Prostate gland (tissue), 2 donors: Measurements from ENCODE around the gene PLXNB2. TPM values are rescaled to one million over a fixed set of nuclear protein-coding genes. Genes with fewer than 3 reads are reported as not detected.

Experiments
- DNase-seq: peaks from one replicate; pipeline ENCODE4 v3.0.0-alpha.2; 2019; ENCODE audit warnings: low spot score
- H3K27ac ChIP-seq, 2 donors: fragments of 200-600 bp; sonication (generic); 2 replicates each; pipeline ENCODE4 v1.5.1; 2017 to 2019
- H3K27me3 ChIP-seq: fragments of 200-600 bp; sonication (generic); replicated peaks from 2 replicates; pipeline ENCODE4 v1.5.1; 2019; ENCODE audit not compliant: insufficient read depth
- H3K36me3 ChIP-seq, 2 donors: fragments of 200-600 bp; sonication (generic); 1 replicate in 1 of 2; 2 replicates in 1 of 2; pipeline versions ENCODE4 v1.5.1 to v1.8.1; 2017 to 2019
- H3K4me1 ChIP-seq: fragments of 200-600 bp; sonication (generic); replicated peaks from 2 replicates; pipeline ENCODE4 v1.5.1; 2019
- H3K4me3 ChIP-seq, 2 donors: fragments of 200-600 bp; sonication (generic); 2 replicates each; pipeline ENCODE4 v1.5.1; 2017 to 2019
- H3K9me3 ChIP-seq: fragments of 200-600 bp; sonication (generic); 2 replicates; pipeline ENCODE4 v1.5.1; 2017
- POLR2A ChIP-seq: fragments of 450-650 bp; IDR thresholded peaks from one replicate; pipeline ENCODE4 v1.6.1; 2016; ENCODE audit warnings: antibody characterized with exemption, mild to moderate bottlenecking
- POLR2AphosphoS5 ChIP-seq: sonication (generic); formaldehyde crosslinking; IDR thresholded peaks from one replicate; pipeline ENCODE4 v1.6.1; 2017; ENCODE audit warnings: antibody characterized with exemption
- WGBS: methylation state at CpG from one replicate; pipeline ENCODE4 v1.1.5; 2018; 5-methylcytosine and 5-hydroxymethylcytosine counted together
- intact Hi-C: fragments of 100-400 bp; cut with DNase I; formaldehyde crosslinking; loops from one replicate; pipeline ENCODE4 v1.14.2; 2022
- total RNA-seq, 2 donors: library from RNA; depleted of rRNA; stranded (reverse); fragments of >200 nt; gene quantifications; one replicate each; pipeline ENCODE4 v1.1.0, GENCODE V29; 2016
- TF ChIP-seq, protein P1 (sequence below), 4 experiments: fragments of 200-600 bp in 2 of 4; fragments of 450-650 bp in 2 of 4; sonication (generic) in 2 of 4; IDR thresholded peaks; 1 replicate in 3 of 4; 2 replicates in 1 of 4; pipeline ENCODE4 v1.5.1; 2016 to 2019; ENCODE audit warnings: antibody characterized with exemption in 4 of 4, mild to moderate bottlenecking in 2 of 4, moderate library complexity in 2 of 4

Gene PLXNB2
- total RNA-seq, 2 donors from 2014 or later = 259 to 309 TPM

DNA sequence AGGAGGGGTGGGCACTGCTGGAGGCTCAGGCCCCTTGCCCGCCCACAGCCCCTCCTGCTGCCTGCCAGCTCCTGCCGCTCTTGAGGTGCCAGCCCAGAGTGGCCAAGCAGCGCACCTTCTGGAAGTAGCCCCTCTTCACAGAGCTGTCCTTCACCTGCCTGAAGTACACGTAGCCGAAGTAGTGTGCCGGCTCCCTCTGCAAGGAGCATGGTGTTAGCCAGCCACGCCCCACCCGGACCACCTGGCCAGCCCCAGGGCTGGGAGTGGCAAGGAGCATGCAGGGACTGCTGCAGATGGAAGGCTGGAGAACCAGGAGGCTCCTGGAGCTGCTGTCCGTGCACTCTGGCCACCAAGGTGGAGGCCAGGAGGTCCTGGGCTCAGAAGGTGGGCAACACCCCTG lies 9.7 kb upstream of the PLXNB2 start:
- 78% methylated on average over 9 of the region's 9 CpGs for WGBS
- DNase-seq = no peak
- no peaks in the 10 kb centered on the region for H3K27me3 ChIP-seq
- no peak overlapping the region for H3K4me3 ChIP-seq
- intact Hi-C loops = no loop called here
- TF ChIP-seq, protein P1, sequence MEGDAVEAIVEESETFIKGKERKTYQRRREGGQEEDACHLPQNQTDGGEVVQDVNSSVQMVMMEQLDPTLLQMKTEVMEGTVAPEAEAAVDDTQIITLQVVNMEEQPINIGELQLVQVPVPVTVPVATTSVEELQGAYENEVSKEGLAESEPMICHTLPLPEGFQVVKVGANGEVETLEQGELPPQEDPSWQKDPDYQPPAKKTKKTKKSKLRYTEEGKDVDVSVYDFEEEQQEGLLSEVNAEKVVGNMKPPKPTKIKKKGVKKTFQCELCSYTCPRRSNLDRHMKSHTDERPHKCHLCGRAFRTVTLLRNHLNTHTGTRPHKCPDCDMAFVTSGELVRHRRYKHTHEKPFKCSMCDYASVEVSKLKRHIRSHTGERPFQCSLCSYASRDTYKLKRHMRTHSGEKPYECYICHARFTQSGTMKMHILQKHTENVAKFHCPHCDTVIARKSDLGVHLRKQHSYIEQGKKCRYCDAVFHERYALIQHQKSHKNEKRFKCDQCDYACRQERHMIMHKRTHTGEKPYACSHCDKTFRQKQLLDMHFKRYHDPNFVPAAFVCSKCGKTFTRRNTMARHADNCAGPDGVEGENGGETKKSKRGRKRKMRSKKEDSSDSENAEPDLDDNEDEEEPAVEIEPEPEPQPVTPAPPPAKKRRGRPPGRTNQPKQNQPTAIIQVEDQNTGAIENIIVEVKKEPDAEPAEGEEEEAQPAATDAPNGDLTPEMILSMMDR (IDR thresholded peaks at IDR 0.05) = no peak
- TF ChIP-seq POLR2A = no peak
- TF ChIP-seq POLR2AphosphoS5 = no peak
- no peaks in the 10 kb centered on the region for H3K36me3 ChIP-seq
- no peaks in the 10 kb centered on the region for H3K9me3 ChIP-seq
- H3K4me1 ChIP-seq = no peaks in the 10 kb centered on the region
- H3K27ac ChIP-seq = no peak overlapping the region

DNA sequence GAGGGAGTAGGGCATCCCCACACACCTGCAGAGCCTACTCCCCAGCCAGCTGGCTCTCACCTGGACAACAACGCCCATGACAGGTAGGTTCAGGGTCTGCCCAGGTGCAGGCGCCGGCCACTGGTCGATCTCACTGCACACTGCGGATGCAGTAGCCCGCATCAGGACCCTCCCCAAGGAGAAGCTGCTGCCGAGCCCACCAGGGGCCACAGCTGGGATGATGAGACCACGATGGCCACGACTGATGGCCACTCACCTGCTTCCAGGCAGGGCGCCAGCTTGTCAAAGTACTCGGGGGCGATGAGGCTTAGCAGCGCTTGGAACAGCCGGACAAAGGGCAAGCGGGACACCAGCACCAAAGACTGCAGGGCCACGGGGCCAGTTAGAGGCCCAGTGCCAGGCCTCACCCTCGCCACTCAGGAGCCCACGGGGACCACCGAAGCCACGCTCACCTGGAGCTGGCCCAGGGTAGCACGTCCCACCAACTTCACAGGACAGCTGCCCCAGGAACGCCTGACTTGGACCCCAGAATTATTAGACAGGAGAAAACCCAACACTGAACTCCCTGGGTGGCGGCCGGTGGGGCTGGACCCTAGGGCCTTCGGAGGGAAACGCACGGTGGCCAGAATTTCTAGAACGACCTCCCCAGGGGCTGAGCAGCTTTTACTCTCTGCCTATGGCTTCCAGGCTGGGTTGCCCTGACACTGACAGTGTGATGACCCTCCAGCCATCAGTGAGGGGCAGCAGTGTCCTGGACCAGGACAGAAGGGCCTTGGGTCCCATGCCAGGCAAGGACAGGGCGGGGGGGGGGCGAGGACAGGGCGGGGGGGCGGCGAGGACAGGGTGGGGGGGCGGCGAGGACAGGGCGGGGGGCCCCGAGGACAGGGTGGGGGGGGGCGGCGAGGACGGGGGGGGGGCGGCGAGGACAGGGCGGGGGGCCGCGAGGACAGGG lies 8.9 kb upstream of the PLXNB2 start:
- H3K27me3 ChIP-seq = no peaks in the 10 kb centered on the region

DNA sequence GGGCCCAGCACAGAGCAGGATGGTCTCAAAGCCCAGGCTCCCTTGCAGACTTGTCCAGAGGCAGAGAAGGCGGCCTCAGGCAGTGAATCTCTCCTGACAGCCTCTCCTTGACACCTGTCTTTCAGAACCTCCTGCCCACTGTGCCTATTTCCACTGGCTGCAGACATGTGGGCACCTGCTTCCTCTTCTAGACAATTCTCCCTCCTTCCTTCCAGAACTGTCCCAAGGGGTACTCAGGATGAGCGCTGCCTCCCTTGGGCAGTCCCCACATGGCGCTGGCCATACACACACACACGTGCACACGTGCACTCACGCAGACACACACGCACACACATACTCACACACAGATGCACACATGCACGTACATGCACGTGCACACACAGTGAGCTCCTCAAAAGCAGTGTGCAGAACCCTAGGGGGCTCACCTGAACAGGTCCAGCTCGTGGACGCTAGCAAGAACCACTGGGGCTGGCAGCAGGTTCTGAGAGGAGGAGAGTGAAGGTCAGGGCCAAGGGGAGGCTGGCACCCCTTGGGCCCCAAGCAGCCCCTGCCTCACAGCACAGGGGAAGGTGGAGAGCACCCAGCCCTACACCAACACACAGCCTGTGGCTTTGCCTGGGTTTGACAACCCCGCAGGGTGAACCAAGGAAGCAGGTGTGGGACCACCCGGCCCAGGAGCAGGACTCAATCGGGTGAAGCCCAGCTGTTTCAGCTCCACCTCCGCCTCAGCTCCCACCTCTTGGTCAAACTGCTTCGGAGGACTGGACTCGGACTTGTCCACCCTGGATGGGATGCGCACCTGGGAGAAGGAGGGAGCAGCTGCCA lies 8.1 kb upstream of the PLXNB2 start:
- 92% methylated on average over 18 of the region's 18 CpGs for WGBS
- no peaks in the 10 kb centered on the region for H3K4me1 ChIP-seq
- intact Hi-C loops = no loop called here
- no peaks in the 10 kb centered on the region for H3K9me3 ChIP-seq
- TF ChIP-seq, protein P1 (IDR thresholded peaks at IDR 0.05) = no peak
- no peaks in the 10 kb centered on the region for H3K36me3 ChIP-seq
- DNase-seq = no peak
- no peak overlapping the region for H3K4me3 ChIP-seq
- H3K27me3 ChIP-seq = no peaks in the 10 kb centered on the region
- H3K27ac ChIP-seq = no peak overlapping the region

More for the DNA sequence above, 8.9 kb upstream of the PLXNB2 start:
- 91% methylated on average over 28 of the region's 45 CpGs for WGBS
- Histone ChIP-seq H3K9me3 (no peaks in the 10 kb centered on the region), H3K4me3 (no peak overlapping the region), H3K36me3 (no peaks in the 10 kb centered on the region), H3K4me1 (no peaks in the 10 kb centered on the region), H3K27ac (no peak overlapping the region)
- TF ChIP-seq POLR2AphosphoS5 = no peak
- TF ChIP-seq, protein P1 (IDR thresholded peaks at IDR 0.05) = no peak
- no peak for DNase-seq
- intact Hi-C loops = no loop called here

DNA sequence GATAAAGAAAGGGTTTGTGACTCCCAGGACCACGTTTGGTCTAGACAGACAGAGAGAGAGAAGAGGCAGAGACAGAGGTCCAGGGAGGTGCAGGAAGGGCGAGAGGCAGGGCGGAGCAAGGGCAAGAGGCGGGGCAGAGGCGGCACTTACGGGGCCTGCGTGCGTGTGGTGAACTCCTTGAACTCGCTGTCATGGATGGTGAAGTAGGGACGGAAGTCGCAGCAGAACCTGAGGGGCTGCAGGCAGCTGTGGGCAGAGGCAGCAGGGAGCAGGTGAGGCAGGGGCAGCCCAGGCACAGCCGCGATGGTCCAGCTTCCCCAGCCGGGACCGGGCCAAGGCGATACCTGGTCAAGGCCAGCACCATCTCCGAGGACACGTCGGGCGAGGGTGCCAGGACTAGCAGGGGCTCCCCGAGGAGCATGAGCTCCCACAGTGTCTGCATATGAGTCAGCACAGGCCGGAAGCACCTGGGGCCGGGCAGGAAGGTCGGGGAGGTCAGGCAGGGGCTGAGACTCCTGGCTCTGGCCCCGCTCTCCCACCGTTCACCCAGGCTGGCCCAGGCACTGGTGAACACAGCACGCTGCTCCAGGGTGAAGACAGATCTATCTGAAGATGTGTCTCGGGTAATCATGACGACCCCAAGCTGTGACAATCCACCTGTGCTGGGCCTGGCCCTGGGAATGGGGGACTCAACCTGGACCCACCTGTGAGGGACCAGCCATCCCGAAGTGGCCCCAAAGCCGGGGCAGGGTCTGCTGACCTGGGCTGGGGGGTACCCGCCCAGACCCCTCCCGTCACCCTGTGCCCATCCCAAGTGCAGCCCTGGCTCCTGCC lies 7.2 kb upstream of the PLXNB2 start:
- H3K9me3 ChIP-seq = no peaks in the 10 kb centered on the region
- no peak for DNase-seq
- 75% methylated on average over 30 of the region's 33 CpGs for WGBS
- no peak overlapping the region for H3K4me3 ChIP-seq
- intact Hi-C loops = no loop called here
- no peaks in the 10 kb centered on the region for H3K36me3 ChIP-seq
- no peaks in the 10 kb centered on the region for H3K27me3 ChIP-seq
- TF ChIP-seq POLR2AphosphoS5 = no peak
- TF ChIP-seq POLR2A = no peak
- TF ChIP-seq, protein P1 (IDR thresholded peaks at IDR 0.05) = no peak
- H3K27ac ChIP-seq = no peak overlapping the region
- no peaks in the 10 kb centered on the region for H3K4me1 ChIP-seq
